G401.6 (cell line): ENCODE data around the gene GPR82.
"Not testable (repeated sequence)": the region's sequence is repeated elsewhere in the genome, so short reads cannot be mapped to it uniquely, and the experiment has no call there.

Source experiments
- FAIRE-seq: peaks from 2 replicates; lab custom pipeline; 2012; peaks lifted over from hg19 to GRCh38; lab: Jason Lieb, UNC

GPR82 gene

GRCh38 chrX:41719610-41720009 is 4.4 kb upstream of the GPR82 start:
- not testable (repeated sequence) for FAIRE-seq

- no peak for FAIRE-seq
Measured at GRCh38 chrX:41720125-41720779, 3.7 kb upstream of the GPR82 start.

- FAIRE-seq = no peak
Measured at GRCh38 chrX:41721590-41721989, 2.4 kb upstream of the GPR82 start.

- no peak for FAIRE-seq
Measured at GRCh38 chrX:41722214-41722613, 1.8 kb upstream of the GPR82 start.

- FAIRE-seq = no peak
Measured at GRCh38 chrX:41722816-41723618, 964 bp upstream of the GPR82 start.

GRCh38 chrX:41728125-41728524 is 4.1 kb downstream of the GPR82 start:
- FAIRE-seq = no peak

- peak; percentile 53 for FAIRE-seq
Measured at GRCh38 chrX:41730081-41730480, 6.1 kb downstream of the GPR82 start.

- FAIRE-seq = no peak
Measured at GRCh38 chrX:41732260-41732659, 8.3 kb downstream of the GPR82 start.

- no peak for FAIRE-seq
Measured at GRCh38 chrX:41733939-41734338, 10.0 kb downstream of the GPR82 start.

GRCh38 chrX:41734530-41734929 is 10.5 kb downstream of the GPR82 start:
- FAIRE-seq = no peak

- FAIRE-seq = no peak
Measured at GRCh38 chrX:41737065-41737464, 13.1 kb downstream of the GPR82 start.

GRCh38 chrX:41739871-41740270 is 15.9 kb downstream of the GPR82 start:
- FAIRE-seq = no peak

- FAIRE-seq = no peak
Measured at GRCh38 chrX:41750716-41751115, 26.7 kb downstream of the GPR82 start.

GRCh38 chrX:41758401-41758800 is 34.4 kb downstream of the GPR82 start:
- no peak for FAIRE-seq

- peak; percentile 82 for FAIRE-seq
Measured at GRCh38 chrX:41759817-41760216, 35.8 kb downstream of the GPR82 start.

- FAIRE-seq = no peak
Measured at GRCh38 chrX:41761169-41761568, 37.2 kb downstream of the GPR82 start.

- FAIRE-seq = no peak
Measured at GRCh38 chrX:41761702-41762101, 37.7 kb downstream of the GPR82 start.

GRCh38 chrX:41779030-41779564 is 55.1 kb downstream of the GPR82 start:
- FAIRE-seq = no peak
